C4-2B (cell line): Measurements from ENCODE around the gene AP4E1.

Experiments used
- CTCF ChIP-seq: fragments of 450-650 bp; conservative IDR thresholded peaks from 2 replicates; pipeline ENCODE4 v1.5.1; 2017; ENCODE audit warnings: mild to moderate bottlenecking
- ZFX ChIP-seq: fragments of 450-650 bp; IDR thresholded peaks from 2 replicates; pipeline ENCODE4 v1.6.1; 2017

GRCh38 chr15:50886611-50887345 lies 21.7 kb upstream of the AP4E1 start:
- TF ChIP-seq CTCF (no peak), ZFX (no peak)
